ENCODE data around the gene CCDC6.

- no peak for TF ChIP-seq CTCF (IDR thresholded peaks at IDR 0.05)
- TF ChIP-seq POLR2A (IDR thresholded peaks at IDR 0.05), result no peak
These were observed 96.7 kb downstream of the CCDC6 start for GRCh38 chr10:59809644-59809974.

All from testis (tissue), 2 donors.